Fibroblast of lung (primary cell): ENCODE results near the gene CELF2.

Experiments
- CTCF ChIP-seq, 2 donors: IDR thresholded peaks in 1 of 2; conservative IDR thresholded peaks in 1 of 2; 1 replicate in 1 of 2; 2 replicates in 1 of 2; pipeline ENCODE4 v1.5.1; 2011 to 2012; ENCODE audit warnings: low read length in 2 of 2, control low read depth in 1 of 2, inconsistent platforms in 1 of 2, low read depth in 1 of 2, mild to moderate bottlenecking in 1 of 2
- EZH2 ChIP-seq: IDR thresholded peaks from 2 replicates; pipeline ENCODE4 v1.5.1; 2012; ENCODE audit warnings: low read length, control low read depth, mild to moderate bottlenecking; ENCODE audit errors: missing control alignments

- TF ChIP-seq CTCF (conservative IDR thresholded peaks at IDR 0.05 in 1 of 2, IDR thresholded peaks at IDR 0.05 in 1 of 2; ENCODE audit: low read depth in 1 of 2, low read length in 2 of 2) (no peak), EZH2 (no peak)
Measured at GRCh38 chr10:11318826-11319598, 301.3 kb downstream of the CELF2 start.
